Measurements from ENCODE around the gene GREB1L.
"Not testable (repeated sequence)": the region's sequence is repeated elsewhere in the genome, so short reads cannot be mapped to it uniquely, and the experiment has no call there.

The GREB1L gene

GRCh38 chr18:21311980-21312379 lies 69.9 kb downstream of the GREB1L start:
- DNase-seq, result not testable (repeated sequence)

- DNase-seq, result no peak
These were observed 71.5 kb downstream of the GREB1L start for GRCh38 chr18:21313576-21313975.

- DNase-seq, result no peak
These were observed 72.7 kb downstream of the GREB1L start for GRCh38 chr18:21314724-21315123.

- not testable (repeated sequence) for DNase-seq
These were observed 73.1 kb downstream of the GREB1L start for GRCh38 chr18:21315126-21315525.

- no peak for DNase-seq
These were observed 73.7 kb downstream of the GREB1L start for GRCh38 chr18:21315741-21316197.

- no peak for DNase-seq
These were observed 74.3 kb downstream of the GREB1L start for GRCh38 chr18:21316296-21316695.

GRCh38 chr18:21321711-21322110 lies 79.7 kb downstream of the GREB1L start:
- DNase-seq, result no peak

GRCh38 chr18:21327101-21327500 lies 85.1 kb downstream of the GREB1L start:
- DNase-seq, result no peak

GRCh38 chr18:21330122-21330701 lies 88.2 kb downstream of the GREB1L start:
- no peak for DNase-seq

- DNase-seq, result no peak
These were observed 89.0 kb downstream of the GREB1L start for GRCh38 chr18:21331065-21331464.

- no peak for DNase-seq
These were observed 94.0 kb downstream of the GREB1L start for GRCh38 chr18:21335927-21336488.

- DNase-seq, result no peak
These were observed 94.8 kb downstream of the GREB1L start for GRCh38 chr18:21336846-21337245.

GRCh38 chr18:21341141-21341540 lies 99.1 kb downstream of the GREB1L start:
- DNase-seq, result no peak

- DNase-seq, result no peak
These were observed 100.3 kb downstream of the GREB1L start for GRCh38 chr18:21342372-21342771.

- no peak for DNase-seq
These were observed 102.8 kb downstream of the GREB1L start for GRCh38 chr18:21344860-21345259.

GRCh38 chr18:21345840-21346239 lies 103.8 kb downstream of the GREB1L start:
- DNase-seq, result no peak

- DNase-seq, result no peak
These were observed 117.7 kb downstream of the GREB1L start for GRCh38 chr18:21359746-21360145.

- no peak for DNase-seq
These were observed 119.4 kb downstream of the GREB1L start for GRCh38 chr18:21361307-21361880.

- DNase-seq, result no peak
These were observed 120.8 kb downstream of the GREB1L start for GRCh38 chr18:21362831-21363230.

- no peak for DNase-seq
These were observed 121.3 kb downstream of the GREB1L start for GRCh38 chr18:21363348-21363747.

- DNase-seq, result no peak
These were observed 122.4 kb downstream of the GREB1L start for GRCh38 chr18:21364471-21364870.

- no peak for DNase-seq
These were observed 124.9 kb downstream of the GREB1L start for GRCh38 chr18:21366896-21367295.

GRCh38 chr18:21369146-21369545 lies 127.1 kb downstream of the GREB1L start:
- no peak for DNase-seq

GRCh38 chr18:21369597-21369996 lies 127.6 kb downstream of the GREB1L start:
- DNase-seq, result not testable (repeated sequence)

- DNase-seq, result no peak
These were observed 141.0 kb downstream of the GREB1L start for GRCh38 chr18:21383031-21383430.
